Uterus (tissue), 4 donors: ENCODE measurements around the gene HIPK2. TPM values are rescaled to one million over a fixed set of nuclear protein-coding genes. Genes with fewer than 3 reads are reported as not detected.

Experiments
- DNase-seq, 2 donors: peaks; one replicate each; pipeline ENCODE4 v3.0.0-alpha.2; 2019 to 2020
- H3K27ac ChIP-seq, 2 donors: fragments of 200-600 bp; sonication (generic); 1 replicate in 1 of 2; 2 replicates in 1 of 2; pipeline ENCODE4 v1.5.1; 2016 to 2018
- H3K27me3 ChIP-seq, 2 donors: fragments of 200-600 bp; sonication (generic); one replicate each; pipeline ENCODE4 v1.5.1; 2018 to 2019; ENCODE audit warnings: control low read depth in 1 of 2
- H3K36me3 ChIP-seq, 2 donors: fragments of 200-600 bp; sonication (generic); one replicate each; pipeline ENCODE4 v1.5.1; 2019; ENCODE audit warnings: control low read depth in 1 of 2
- H3K4me1 ChIP-seq, 2 donors: fragments of 200-600 bp; sonication (generic); one replicate each; pipeline ENCODE4 v1.5.1; 2018 to 2019; ENCODE audit warnings: control low read depth in 1 of 2
- H3K4me3 ChIP-seq, 2 donors: fragments of 200-600 bp; sonication (generic); 1 replicate in 1 of 2; 2 replicates in 1 of 2; pipeline ENCODE4 v1.5.1; 2018 to 2019; ENCODE audit warnings: mild to moderate bottlenecking in 1 of 2
- H3K9me3 ChIP-seq, 2 donors: fragments of 200-600 bp; sonication (generic); one replicate each; pipeline ENCODE4 v1.5.1; 2019; ENCODE audit warnings: control low read depth in 1 of 2
- CTCF ChIP-seq, 4 experiments: fragments of 200-600 bp in 2 of 4; fragments of 450-650 bp in 2 of 4; sonication (generic) in 2 of 4; IDR thresholded peaks; one replicate each; pipeline ENCODE4 v1.5.1; 2016 to 2019; ENCODE audit warnings: antibody characterized with exemption in 4 of 4, mild to moderate bottlenecking in 2 of 4, moderate library complexity in 1 of 4
- POLR2A ChIP-seq, 2 donors: fragments of 450-650 bp; IDR thresholded peaks; one replicate each; pipeline ENCODE4 v1.6.1; 2016; ENCODE audit warnings: antibody characterized with exemption in 2 of 2, mild to moderate bottlenecking in 1 of 2, moderate library complexity in 1 of 2
- intact Hi-C: fragments of 100-400 bp; cut with DNase I; formaldehyde crosslinking; loops from one replicate; pipeline ENCODE4 v1.15.1; 2023; ENCODE audit warnings: low total_unique reads
- total RNA-seq, 4 donors: library from RNA; depleted of rRNA in 3 of 4; stranded (reverse); fragments of >200 nt in 3 of 4; gene quantifications; one replicate each; pipeline versions ENCODE4 v1.1.0 to v1.2.4, GENCODE V29; 2014 to 2023
- donor health status: DM: yes; HTN: yes; CAD: no.

HIPK2 gene
- total RNA-seq, 4 donors from 2014 or later = 9.4 to 65.8 (median 19.2) TPM

- intact Hi-C loops = no loop called here
- H3K27ac ChIP-seq = no peak overlapping the region
These were observed 62.5 kb downstream of the HIPK2 start for GRCh38 chr7:139715194-139715815.

GRCh38 chr7:139714163-139714901 is 63.5 kb downstream of the HIPK2 start:
- peak overlapping the region in 1 of 2 donors; percentile 15 for H3K27ac ChIP-seq
- intact Hi-C loops = no loop called here
- no peak overlapping the region for H3K4me3 ChIP-seq
- DNase-seq = no peak
- no peaks in the 10 kb centered on the region for H3K27me3 ChIP-seq
- no peaks in the 10 kb centered on the region for H3K36me3 ChIP-seq
- H3K4me1 ChIP-seq = no peaks in the 10 kb centered on the region
- no peaks in the 10 kb centered on the region for H3K9me3 ChIP-seq
- TF ChIP-seq POLR2A (IDR thresholded peaks at IDR 0.05) (no peak), CTCF (IDR thresholded peaks at IDR 0.05) (no peak)

More at GRCh38 chr7:139715194-139715815, 62.5 kb downstream of the HIPK2 start:
- Histone ChIP-seq H3K4me1 (no peaks in the 10 kb centered on the region), H3K27me3 (no peaks in the 10 kb centered on the region), H3K9me3 (no peaks in the 10 kb centered on the region), H3K36me3 (no peaks in the 10 kb centered on the region), H3K4me3 (no peak overlapping the region)
- DNase-seq = no peak
- TF ChIP-seq CTCF (IDR thresholded peaks at IDR 0.05) (no peak), POLR2A (IDR thresholded peaks at IDR 0.05) (no peak)

- no peak for DNase-seq
- Histone ChIP-seq H3K4me1 (no peaks in the 10 kb centered on the region), H3K27me3 (no peaks in the 10 kb centered on the region), H3K27ac (peak overlapping the region in 1 of 2 donors; percentile 15), H3K36me3 (no peaks in the 10 kb centered on the region), H3K4me3 (no peak overlapping the region), H3K9me3 (no peaks in the 10 kb centered on the region)
- no peak for TF ChIP-seq CTCF (IDR thresholded peaks at IDR 0.05)
- no peak for TF ChIP-seq POLR2A (IDR thresholded peaks at IDR 0.05)
- intact Hi-C loops = no loop called here
These were observed 64.2 kb downstream of the HIPK2 start for GRCh38 chr7:139713526-139714162.

GRCh38 chr7:139713061-139713460 is 64.7 kb downstream of the HIPK2 start:
- H3K36me3 ChIP-seq = no peaks in the 10 kb centered on the region
- no peak overlapping the region for H3K27ac ChIP-seq
- intact Hi-C loops = no loop called here
- H3K4me1 ChIP-seq = no peaks in the 10 kb centered on the region
- no peaks in the 10 kb centered on the region for H3K9me3 ChIP-seq
- no peak for TF ChIP-seq POLR2A (IDR thresholded peaks at IDR 0.05)
- no peak for TF ChIP-seq CTCF (IDR thresholded peaks at IDR 0.05)
- no peak for DNase-seq
- no peak overlapping the region for H3K4me3 ChIP-seq
- H3K27me3 ChIP-seq = no peaks in the 10 kb centered on the region
